Left ventricle myocardium superior (tissue), 1 donor: ENCODE measurements around the gene KCNK13. TPM values are rescaled to one million over a fixed set of nuclear protein-coding genes. Genes with fewer than 3 reads are reported as not detected.
A peak's percentile ranks its signal among the peaks of the same experiment; 100 is the strongest.

Source experiments
- ATAC-seq: fragments of 200-7000 bp; cut with Tn5 transposase; one replicate; pipeline ENCODE4 v1.9.1; 2020; ENCODE audit warnings: mild to moderate bottlenecking, moderate library complexity
- DNase-seq: peaks from one replicate; pipeline ENCODE4 v3.0.0-alpha.2; 2020
- intact Hi-C: fragments of 100-400 bp; cut with micrococcal nuclease; formaldehyde crosslinking; loops from one replicate; pipeline ENCODE4 v1.11.0; 2022
- total RNA-seq: library from RNA; stranded (reverse); fragmentation: NEBNext Ultra II Directional; extraction: Animal tissue kit (Norgen Biotek cat#: 25700); gene quantifications from one replicate; pipeline ENCODE4 v1.2.1, GENCODE V29; 2021
- donor health status: DM: no; HTN: yes; CAD: no; lungs with severe emphysema.

KCNK13 gene
- total RNA-seq, 1 donor from 2014 or later, result 4.5 TPM

- ATAC-seq, result no peak
- intact Hi-C loops, result no loop called here
- DNase-seq, result no peak
These were observed 52.8 kb downstream of the KCNK13 start for GRCh38 chr14:90114554-90114953.

GRCh38 chr14:90115780-90116179 is 54.0 kb downstream of the KCNK13 start:
- ATAC-seq (no peak), DNase-seq (no peak)
- intact Hi-C loops, result no loop called here

GRCh38 chr14:90116444-90116843 is 54.6 kb downstream of the KCNK13 start:
- DNase-seq, result no peak
- intact Hi-C loops, result no loop called here
- no peak for ATAC-seq

- ATAC-seq, result no peak
- intact Hi-C loops, result no loop called here
These were observed 56.2 kb downstream of the KCNK13 start for GRCh38 chr14:90118027-90118426.

GRCh38 chr14:90126260-90126659 is 64.5 kb downstream of the KCNK13 start:
- DNase-seq (no peak), ATAC-seq (no peak)
- intact Hi-C loops, result no loop called here

More at GRCh38 chr14:90118027-90118426, 56.2 kb downstream of the KCNK13 start:
- DNase-seq, result no peak

GRCh38 chr14:90132821-90133570 is 71.2 kb downstream of the KCNK13 start:
- no peak for ATAC-seq
- DNase-seq, result no peak
- intact Hi-C loops, result no loop called here

- ATAC-seq, result no peak
- DNase-seq, result no peak
- intact Hi-C loops, result no loop called here
These were observed 75.1 kb downstream of the KCNK13 start for GRCh38 chr14:90136904-90137303.

- no peak for ATAC-seq
- intact Hi-C loops, result no loop called here
- no peak for DNase-seq
These were observed 76.0 kb downstream of the KCNK13 start for GRCh38 chr14:90137807-90138206.

- intact Hi-C loops, result no loop called here
- ATAC-seq (no peak), DNase-seq (no peak)
These were observed 77.4 kb downstream of the KCNK13 start for GRCh38 chr14:90139199-90139598.

GRCh38 chr14:90140298-90140955 is 78.6 kb downstream of the KCNK13 start:
- DNase-seq (no peak), ATAC-seq (no peak)
- intact Hi-C loops, result no loop called here

- DNase-seq, result no peak
- intact Hi-C loops, result no loop called here
- no peak for ATAC-seq
These were observed 79.1 kb downstream of the KCNK13 start for GRCh38 chr14:90140956-90141316.

- intact Hi-C loops, result no loop called here
- ATAC-seq (no peak), DNase-seq (no peak)
These were observed 91.6 kb downstream of the KCNK13 start for GRCh38 chr14:90153429-90153828.

GRCh38 chr14:90154110-90154509 is 92.3 kb downstream of the KCNK13 start:
- no peak for ATAC-seq
- intact Hi-C loops, result no loop called here
- no peak for DNase-seq

GRCh38 chr14:90159146-90159545 is 97.4 kb downstream of the KCNK13 start:
- intact Hi-C loops, result no loop called here
- DNase-seq, result no peak
- ATAC-seq, result peak; percentile 81

GRCh38 chr14:90159688-90160087 is 97.9 kb downstream of the KCNK13 start:
- ATAC-seq (no peak), DNase-seq (no peak)
- intact Hi-C loops, result no loop called here

GRCh38 chr14:90161129-90161528 is 99.3 kb downstream of the KCNK13 start:
- ATAC-seq, result no peak
- intact Hi-C loops, result no loop called here
- DNase-seq, result no peak

GRCh38 chr14:90168425-90169105 is 106.8 kb downstream of the KCNK13 start:
- ATAC-seq (no peak), DNase-seq (no peak)
- intact Hi-C loops, result no loop called here

GRCh38 chr14:90175631-90176030 is 113.8 kb downstream of the KCNK13 start:
- ATAC-seq, result no peak
- intact Hi-C loops, result no loop called here
- DNase-seq, result no peak

GRCh38 chr14:90177539-90178189 is 115.9 kb downstream of the KCNK13 start:
- no peak for DNase-seq
- intact Hi-C loops, result no loop called here
- ATAC-seq, result no peak

GRCh38 chr14:90179357-90179756 is 117.6 kb downstream of the KCNK13 start:
- no peak for DNase-seq
- intact Hi-C loops, result no loop called here
- peak; percentile 91 for ATAC-seq
